ENCODE results near the gene DTHD1. TPM values are rescaled to one million over a fixed set of nuclear protein-coding genes. Genes with fewer than 3 reads are reported as not detected.

DTHD1 gene
- total and polyA plus RNA-seq, 7 donors, result 0.01 to 0.15 (median 0.07) TPM; not detected in 4

- no peaks in the 10 kb centered on the region for H3K27me3 ChIP-seq (ENCODE audit: insufficient read depth in 3 of 3, low read length in 2 of 3)
- H3K4me1 ChIP-seq, result no peaks in the 10 kb centered on the region
- H3K36me3 ChIP-seq (ENCODE audit: insufficient read depth in 1 of 2, low read depth in 1 of 2), result no peaks in the 10 kb centered on the region
- no peak overlapping the region for H3K27ac ChIP-seq
- peaks cover 2% of the 10 kb centered on the region for H3K9me3 ChIP-seq
- 87 to 92% (median 91%) methylated on average over 4 of the region's 4 CpGs for WGBS, 3 donors
- DNase-seq (no peak), ATAC-seq (no peak)
- TF ChIP-seq CTCF (IDR thresholded peaks at IDR 0.05), result no peak
- intact Hi-C loops (cut with DNase I), result no loop called here
- no peak overlapping the region for H3K4me3 ChIP-seq
Measured at GRCh38 chr4:36237366-36238313, 43.8 kb upstream of the DTHD1 start.

- TF ChIP-seq CTCF (IDR thresholded peaks at IDR 0.05), result no peak
- Histone ChIP-seq H3K36me3 (ENCODE audit: insufficient read depth in 1 of 2, low read depth in 1 of 2) (no peaks in the 10 kb centered on the region), H3K27ac (no peak overlapping the region), H3K4me3 (peak overlapping the region; percentile 65), H3K27me3 (ENCODE audit: insufficient read depth in 3 of 3, low read length in 2 of 3) (peaks cover 0 to 6% (median 0%) of the 10 kb centered on the region in 3 donors), H3K9me3 (peaks cover 2% of the 10 kb centered on the region), H3K4me1 (no peaks in the 10 kb centered on the region)
- ATAC-seq (no peak), DNase-seq (no peak)
- WGBS, 3 donors, result 54 to 67% (median 58%) methylated on average over 2 of the region's 2 CpGs
- intact Hi-C loops (cut with DNase I), result no loop called here
Measured at GRCh38 chr4:36241771-36242170, 39.6 kb upstream of the DTHD1 start.

- DNase-seq (no peak), ATAC-seq (no peak)
- WGBS, 3 donors, result 66 to 74% (median 69%) methylated on average over 7 of the region's 7 CpGs
- Histone ChIP-seq H3K36me3 (ENCODE audit: insufficient read depth in 1 of 2, low read depth in 1 of 2) (no peaks in the 10 kb centered on the region), H3K27me3 (ENCODE audit: insufficient read depth in 3 of 3, low read length in 2 of 3) (peaks cover 0 to 6% (median 0%) of the 10 kb centered on the region in 3 donors), H3K9me3 (no peaks in the 10 kb centered on the region), H3K4me3 (peak overlapping the region; percentile 65), H3K27ac (no peak overlapping the region), H3K4me1 (no peaks in the 10 kb centered on the region)
- intact Hi-C loops (cut with DNase I), result no loop called here
- no peak for TF ChIP-seq CTCF (IDR thresholded peaks at IDR 0.05)
Measured at GRCh38 chr4:36242629-36243354, 38.6 kb upstream of the DTHD1 start.

DNA sequence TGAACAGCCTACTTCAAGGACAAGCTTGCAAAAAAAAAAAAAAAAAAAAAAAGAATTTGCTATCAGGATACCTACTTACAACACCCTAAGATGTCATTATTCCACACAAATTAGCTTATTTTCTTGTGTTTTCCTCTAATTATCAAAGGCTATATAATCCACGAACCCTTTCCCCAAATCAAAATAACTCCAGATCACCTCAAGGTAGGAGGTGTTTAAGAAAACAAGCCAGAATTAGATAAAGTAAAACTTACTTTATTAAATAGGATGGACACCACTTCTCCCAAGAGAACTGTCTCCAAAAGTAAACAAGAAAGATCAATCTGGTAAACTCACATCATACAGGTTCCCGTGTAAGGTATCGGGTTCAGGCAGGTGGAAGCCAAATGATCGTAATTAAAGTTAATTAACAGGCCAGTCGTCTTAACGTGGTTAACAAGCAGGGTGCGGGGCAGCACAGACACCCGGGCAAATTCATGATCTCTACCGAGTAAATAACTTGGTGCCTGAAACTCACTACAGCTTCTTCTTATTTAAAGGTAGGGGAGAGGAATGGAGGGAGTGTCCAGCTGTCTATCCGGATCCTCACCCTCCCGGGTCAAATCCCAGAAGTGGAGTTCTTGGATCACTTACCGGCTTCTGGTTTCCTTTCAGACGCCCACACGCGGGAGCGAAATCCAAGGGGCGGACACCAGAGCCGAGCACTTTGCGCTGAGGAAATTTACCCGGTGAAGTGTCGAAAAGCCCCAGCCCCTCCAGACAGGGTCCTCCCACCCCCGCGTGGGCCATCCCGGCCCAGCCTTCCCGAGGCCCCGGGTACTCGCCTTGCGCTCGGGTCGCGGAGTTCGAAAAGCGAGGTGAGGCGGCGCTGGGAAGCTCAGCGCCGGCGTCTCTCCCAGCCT is 37.8 kb upstream of the DTHD1 start:
- intact Hi-C loops (cut with DNase I), result no loop called here
- Histone ChIP-seq H3K27me3 (ENCODE audit: insufficient read depth in 3 of 3, low read length in 2 of 3) (peaks cover 0 to 6% (median under 1%) of the 10 kb centered on the region in 3 donors), H3K36me3 (ENCODE audit: insufficient read depth in 1 of 2, low read depth in 1 of 2) (no peaks in the 10 kb centered on the region), H3K4me1 (no peaks in the 10 kb centered on the region), H3K9me3 (no peaks in the 10 kb centered on the region), H3K27ac (no peak overlapping the region), H3K4me3 (peak overlapping the region; percentile 65)
- no peak for TF ChIP-seq CTCF (IDR thresholded peaks at IDR 0.05)
- DNase-seq (peak; percentile 36 to 63), ATAC-seq (peak in 3 of 4 donors; percentile 21 to 54 (median 44))
- WGBS, 3 donors, result 5 to 9% (median 7%) methylated on average over 23 to 38 of the region's 38 CpGs
